Naive thymus-derived CD8-positive, alpha-beta T cell (primary cell): ENCODE measurements around the gene ELP5. TPM values are rescaled to one million over a fixed set of nuclear protein-coding genes. Genes with fewer than 3 reads are reported as not detected.

Experiments used
- ATAC-seq, 2 donors: fragments of 150-1000 bp; cut with Tn5 transposase in 1 of 2; sonication (Bioruptor Pico), chemical (Tn5 transposase) in 1 of 2; 1 replicate in 1 of 2; 2 replicates in 1 of 2; pipeline ENCODE4 v1.10.0; 2021; ENCODE audit warnings: mild to moderate bottlenecking in 2 of 2, moderate library complexity in 2 of 2
- POLR2A ChIA-PET: fragments of 350-600 bp; sonication (Branson Sonifier 250); formaldehyde crosslinking; loops from one replicate; lab custom pipeline; 2021; ENCODE audit warnings: antibody characterized with exemption; lab: Charles Lee
- DNase-seq, 10 donors: peaks; one replicate each; pipeline versions ENCODE4 v3.0.0 to v3.0.0-alpha.2; 2020 to 2022
- H3K27ac Mint-ChIP-seq, 10 donors: one replicate each; pipeline ENCODE4 v1.8.0; 2020 to 2022; ENCODE audit warnings: mild to moderate bottlenecking in 10 of 10, mixed read lengths in 10 of 10, moderate library complexity in 4 of 10, inconsistent platforms in 1 of 10
- H3K27me3 Mint-ChIP-seq, 5 donors: one replicate each; pipeline ENCODE4 v1.8.0; 2021 to 2022; ENCODE audit warnings: mixed read lengths in 5 of 5
- H3K36me3 Mint-ChIP-seq, 3 donors: one replicate each; pipeline ENCODE4 v1.8.0; 2020 to 2022; ENCODE audit warnings: mixed read lengths in 3 of 3, mild to moderate bottlenecking in 2 of 3, inconsistent platforms in 1 of 3
- H3K4me1 Mint-ChIP-seq, 4 donors: one replicate each; pipeline ENCODE4 v1.8.0; 2021 to 2022; ENCODE audit warnings: mixed read lengths in 4 of 4
- H3K4me3 Mint-ChIP-seq, 10 donors: one replicate each; pipeline ENCODE4 v1.8.0; 2020 to 2022; ENCODE audit warnings: mild to moderate bottlenecking in 10 of 10, mixed read lengths in 10 of 10, moderate library complexity in 6 of 10, inconsistent platforms in 1 of 10
- H3K9me3 Mint-ChIP-seq, 9 donors: one replicate each; pipeline ENCODE4 v1.8.0; 2020 to 2022; ENCODE audit warnings: mixed read lengths in 9 of 9, mild to moderate bottlenecking in 3 of 9, inconsistent platforms in 1 of 9, moderate library complexity in 1 of 9
- polyA plus RNA-seq, 3 donors: library from polyadenylated mRNA; unstranded; fragments of 300-500 nt; fragmentation: Illumina TruSeq; gene quantifications; one replicate each; pipeline ENCODE4 v1.2.3, GENCODE V29; 2021
- total RNA-seq, 8 experiments: library from RNA in 2 of 8; stranded (reverse) in 2 of 8; gene quantifications; one replicate each; pipeline ENCODE4 v1.2.3 and lab custom pipeline; 2021 to 2026

Gene ELP5
- total and polyA plus RNA-seq, 5 experiments from 2014 or later = 35.1 to 94.0 (median 55.5) TPM

DNA sequence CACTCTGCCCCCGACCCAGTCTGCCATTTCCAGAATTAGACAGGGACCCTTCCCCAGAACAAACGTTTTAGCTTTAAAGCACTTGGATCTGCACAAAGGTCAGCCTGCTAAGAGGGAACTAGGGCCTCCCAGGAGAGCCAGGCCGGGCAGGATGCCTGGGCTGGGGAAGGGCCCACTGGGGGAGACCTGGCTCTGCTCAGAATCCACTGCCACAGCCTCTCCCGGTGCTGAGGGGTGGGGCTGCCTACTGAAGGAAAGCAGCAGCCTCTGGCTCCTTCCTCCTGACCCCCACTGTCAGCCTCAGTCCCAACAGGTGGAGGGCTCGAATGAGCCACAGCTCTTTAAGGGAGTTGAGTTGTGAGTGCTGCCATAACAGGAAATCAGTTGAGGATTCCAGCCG, 40.7 kb downstream of the ELP5 start:
- ATAC-seq (no peak), DNase-seq (no peak)
- H3K4me1 Mint-ChIP-seq = peaks cover 10 to 24% (median 20%) of the 10 kb centered on the region in 4 donors
- H3K36me3 Mint-ChIP-seq = no peaks in the 10 kb centered on the region
- H3K27me3 Mint-ChIP-seq = peaks cover 0 to 18% (median 4%) of the 10 kb centered on the region in 5 donors
- H3K27ac Mint-ChIP-seq = peak overlapping the region in 1 of 10 donors; percentile 44
- no peaks in the 10 kb centered on the region for H3K9me3 Mint-ChIP-seq
- peak overlapping the region in 6 of 10 donors; percentile 6 to 67 (median 40) for H3K4me3 Mint-ChIP-seq
- POLR2A ChIA-PET = interaction anchor here (0.5 to 1.3 kb wide), 5 partner anchors 15 to 108 kb away, joined by 3 to 6 read pairs (median 3); partner anchors contain the start of genes GABARAP and PHF23

DNA sequence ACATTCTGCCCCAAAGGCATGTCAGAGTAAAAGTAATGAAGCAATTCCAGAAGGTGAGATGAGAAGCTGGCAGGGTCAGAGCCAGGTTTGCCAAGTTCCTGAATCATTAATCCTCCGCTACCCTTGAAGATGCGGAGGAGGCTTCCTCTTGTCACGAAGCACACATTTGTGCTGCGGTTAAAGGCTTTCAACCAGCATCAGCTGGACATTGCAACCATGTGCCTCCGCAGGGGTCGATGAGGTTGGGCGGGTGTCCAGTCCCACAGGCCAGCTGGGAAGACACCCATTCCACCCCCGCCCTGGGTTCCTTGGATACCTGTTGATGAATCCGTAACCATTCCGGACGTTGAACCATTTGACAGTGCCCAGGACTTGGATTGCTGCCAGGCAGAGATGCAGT, 41.1 kb downstream of the ELP5 start:
- peak overlapping the region in 9 of 10 donors; percentile 12 to 72 (median 68) for H3K4me3 Mint-ChIP-seq
- H3K27ac Mint-ChIP-seq = peak overlapping the region in 3 of 10 donors; percentile 51 to 56 (median 54)
- DNase-seq = peak in 1 of 10 donors; percentile 47
- H3K4me1 Mint-ChIP-seq = peaks cover 10 to 24% (median 20%) of the 10 kb centered on the region in 4 donors
- no peaks in the 10 kb centered on the region for H3K36me3 Mint-ChIP-seq
- no peaks in the 10 kb centered on the region for H3K9me3 Mint-ChIP-seq
- no peak for ATAC-seq
- POLR2A ChIA-PET = interaction anchor here (0.5 to 1.3 kb wide), 6 partner anchors 9 to 107 kb away, joined by 3 to 6 read pairs (median 4); partner anchors contain the start of genes GABARAP and PHF23
- H3K27me3 Mint-ChIP-seq = peaks cover 0 to 16% (median 4%) of the 10 kb centered on the region in 5 donors

- Mint-ChIP-seq H3K4me1 (peaks cover 10 to 24% (median 20%) of the 10 kb centered on the region in 4 donors), H3K27ac (peak overlapping the region in 4 of 10 donors; percentile 2 to 63 (median 52)), H3K4me3 (peak overlapping the region; percentile 56 to 86 (median 68)), H3K27me3 (peaks cover 0 to 16% (median 4%) of the 10 kb centered on the region in 5 donors), H3K9me3 (no peaks in the 10 kb centered on the region), H3K36me3 (no peaks in the 10 kb centered on the region)
- peak; percentile 16 to 41 for ATAC-seq
- DNase-seq = peak in 4 of 10 donors; percentile 21 to 70 (median 34)
- POLR2A ChIA-PET = interaction anchor here (0.9 to 1.3 kb wide), 4 partner anchors 9 to 55 kb away, joined by 4 to 6 read pairs (median 6); partner anchors contain the start of genes GABARAP and PHF23
Measured at GRCh38 chr17:7293816-7294613, 42.0 kb downstream of the ELP5 start.

GRCh38 chr17:7294614-7295153, 42.7 kb downstream of the ELP5 start, which contains the start of gene YBX2:
Gene YBX2 (minus strand): TSS chr17:7294639. CDS start chr17:7294500, 139 bp downstream.
- POLR2A ChIA-PET = no interaction called here
- Mint-ChIP-seq H3K4me3 (peak within 1 kb of the TSS; percentile 75 to 96 (median 86)), H3K27me3 (peaks cover 0 to 17% (median 4%) of the 10 kb centered on the region in 5 donors), H3K27ac (peak within 1 kb of the TSS in 6 of 10 donors; percentile 51 to 87 (median 63)), H3K4me1 (peaks cover 10 to 24% (median 20%) of the 10 kb centered on the region in 4 donors), H3K36me3 (no peaks in the 10 kb centered on the region), H3K9me3 (no peaks in the 10 kb centered on the region)
- ATAC-seq (peak; percentile 76), DNase-seq (peak; percentile 59 to 84 (median 62))

DNA sequence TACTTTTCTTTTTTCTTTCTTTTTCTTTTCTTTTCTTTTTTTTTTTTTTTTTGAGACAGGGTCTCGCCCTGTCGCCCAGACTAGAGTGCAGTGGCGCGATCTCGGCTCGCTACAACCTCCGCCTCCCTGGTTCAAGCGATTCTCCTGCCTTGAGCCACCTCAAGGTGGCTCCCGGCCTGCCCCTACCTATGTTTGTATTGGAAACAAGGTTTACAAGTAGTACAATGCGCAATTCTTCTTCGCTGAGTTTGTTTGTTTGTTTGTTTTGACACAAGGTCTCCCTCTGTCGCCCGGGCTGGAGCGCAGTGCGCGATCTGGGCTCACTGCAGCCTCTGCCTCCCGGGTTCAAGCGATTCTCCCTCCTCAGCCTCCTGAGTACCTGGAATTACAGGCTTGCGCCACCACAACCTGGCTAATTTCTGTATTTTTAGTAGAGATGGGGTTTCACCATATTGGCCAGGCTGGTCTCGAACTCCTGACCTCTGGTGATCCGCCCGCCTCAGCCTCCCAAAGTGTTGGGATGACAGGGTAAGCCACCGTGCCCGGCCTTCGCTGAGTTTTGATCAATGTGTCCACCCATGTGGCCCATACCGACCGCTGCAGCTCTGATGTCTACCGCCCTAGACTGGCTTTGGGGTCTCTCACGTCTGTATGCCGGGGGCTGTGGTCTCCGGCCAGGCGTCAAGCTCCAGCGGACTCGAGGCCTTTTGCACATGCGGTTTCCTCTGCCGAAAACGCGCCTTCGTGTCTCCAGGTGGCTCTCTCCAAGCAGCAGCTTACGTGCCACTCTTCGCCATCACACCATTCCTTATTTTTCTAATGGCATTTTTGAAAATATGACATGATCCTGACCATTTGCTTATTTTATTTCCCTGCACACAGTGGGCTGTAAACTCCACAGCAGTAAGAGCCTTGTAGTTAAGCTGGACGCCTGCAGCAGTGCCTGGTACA, 43.5 kb downstream of the ELP5 start:
- peak; percentile 10 to 24 for ATAC-seq
- Mint-ChIP-seq H3K9me3 (no peaks in the 10 kb centered on the region), H3K27me3 (peaks cover 0 to 19% (median 7%) of the 10 kb centered on the region in 5 donors), H3K27ac (peak overlapping the region in 4 of 10 donors; percentile 54 to 87 (median 68)), H3K4me3 (peak overlapping the region; percentile 75 to 96 (median 86)), H3K4me1 (peaks cover 10 to 24% (median 20%) of the 10 kb centered on the region in 4 donors), H3K36me3 (no peaks in the 10 kb centered on the region)
- POLR2A ChIA-PET = interaction anchor here (0.6 to 2.0 kb wide), 14 partner anchors 8 to 250 kb away, joined by 3 to 12 read pairs (median 6); partner anchors contain the start of genes ACAP1, NEURL4 and SLC2A4
- no peak for DNase-seq

GRCh38 chr17:7296189-7296861, 44.3 kb downstream of the ELP5 start:
- Mint-ChIP-seq H3K27me3 (peaks cover 0 to 19% (median 7%) of the 10 kb centered on the region in 5 donors), H3K27ac (peak overlapping the region in 2 of 10 donors; percentile 46 to 67), H3K4me1 (peaks cover 10 to 24% (median 20%) of the 10 kb centered on the region in 4 donors), H3K4me3 (peak overlapping the region; percentile 16 to 96 (median 83)), H3K36me3 (no peaks in the 10 kb centered on the region), H3K9me3 (no peaks in the 10 kb centered on the region)
- POLR2A ChIA-PET = interaction anchor here (0.6 to 2.0 kb wide), 17 partner anchors 9 to 250 kb away, joined by 3 to 12 read pairs (median 6); partner anchors contain the start of genes ACAP1, NEURL4 and SLC2A4
- DNase-seq = peak; percentile 30 to 74 (median 58)
- peak; percentile 11 to 21 for ATAC-seq

DNA sequence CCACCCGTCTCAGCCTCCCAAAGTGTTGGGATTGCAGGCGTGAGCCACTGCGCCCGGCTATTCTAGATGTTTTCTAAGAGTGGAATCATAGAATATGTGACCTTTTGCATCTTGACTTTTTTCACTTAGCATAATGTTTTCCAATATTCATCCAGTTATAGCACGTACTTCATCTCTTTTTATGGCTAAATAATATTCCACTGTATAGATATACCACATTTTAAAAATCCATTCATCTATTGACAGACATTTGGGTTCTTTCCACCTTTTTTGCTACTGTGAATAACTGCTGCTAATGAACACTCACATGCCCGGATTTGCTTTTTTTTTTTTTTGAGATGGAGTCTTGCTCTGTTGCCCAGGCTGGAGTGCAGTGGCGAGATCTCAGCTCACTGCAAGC, 52.2 kb downstream of the ELP5 start:
- Mint-ChIP-seq H3K27me3 (peaks cover 0 to 4% (median 3%) of the 10 kb centered on the region in 5 donors), H3K36me3 (peaks cover 2 to 8% (median 6%) of the 10 kb centered on the region in 3 donors), H3K9me3 (no peaks in the 10 kb centered on the region), H3K4me3 (peak overlapping the region in 1 of 10 donors; percentile 28), H3K27ac (peak overlapping the region in 2 of 10 donors; percentile 13 to 57), H3K4me1 (peaks cover 5 to 14% (median 9%) of the 10 kb centered on the region in 4 donors)
- POLR2A ChIA-PET = no interaction called here
- no peak for ATAC-seq
- no peak for DNase-seq

GRCh38 chr17:7306911-7307685, 55.1 kb downstream of the ELP5 start, which contains the start of gene EIF5A:
Gene EIF5A (plus strand): TSS chr17:7307628. CDS start chr17:7309636, 2,008 bp downstream.
- peak; percentile 98 to 100 (median 100) for DNase-seq
- Mint-ChIP-seq H3K27ac (peak within 1 kb of the TSS; percentile 96 to 100 (median 99)), H3K36me3 (peaks cover 17 to 36% (median 24%) of the 10 kb centered on the region in 3 donors), H3K27me3 (peaks cover 0 to 4% (median 0%) of the 10 kb centered on the region in 5 donors), H3K4me3 (peak within 1 kb of the TSS; percentile 90 to 99 (median 96)), H3K9me3 (no peaks in the 10 kb centered on the region), H3K4me1 (peaks cover 23 to 40% (median 37%) of the 10 kb centered on the region in 4 donors)
- POLR2A ChIA-PET = interaction anchor here (0.7 to 14.2 kb wide), 4 partner anchors 8 to 852 kb away, joined by 4 to 168 read pairs (median 10); partner anchors contain the start of genes ACAP1, GPS2 and NEURL4
- peak; percentile 68 to 70 for ATAC-seq

DNA sequence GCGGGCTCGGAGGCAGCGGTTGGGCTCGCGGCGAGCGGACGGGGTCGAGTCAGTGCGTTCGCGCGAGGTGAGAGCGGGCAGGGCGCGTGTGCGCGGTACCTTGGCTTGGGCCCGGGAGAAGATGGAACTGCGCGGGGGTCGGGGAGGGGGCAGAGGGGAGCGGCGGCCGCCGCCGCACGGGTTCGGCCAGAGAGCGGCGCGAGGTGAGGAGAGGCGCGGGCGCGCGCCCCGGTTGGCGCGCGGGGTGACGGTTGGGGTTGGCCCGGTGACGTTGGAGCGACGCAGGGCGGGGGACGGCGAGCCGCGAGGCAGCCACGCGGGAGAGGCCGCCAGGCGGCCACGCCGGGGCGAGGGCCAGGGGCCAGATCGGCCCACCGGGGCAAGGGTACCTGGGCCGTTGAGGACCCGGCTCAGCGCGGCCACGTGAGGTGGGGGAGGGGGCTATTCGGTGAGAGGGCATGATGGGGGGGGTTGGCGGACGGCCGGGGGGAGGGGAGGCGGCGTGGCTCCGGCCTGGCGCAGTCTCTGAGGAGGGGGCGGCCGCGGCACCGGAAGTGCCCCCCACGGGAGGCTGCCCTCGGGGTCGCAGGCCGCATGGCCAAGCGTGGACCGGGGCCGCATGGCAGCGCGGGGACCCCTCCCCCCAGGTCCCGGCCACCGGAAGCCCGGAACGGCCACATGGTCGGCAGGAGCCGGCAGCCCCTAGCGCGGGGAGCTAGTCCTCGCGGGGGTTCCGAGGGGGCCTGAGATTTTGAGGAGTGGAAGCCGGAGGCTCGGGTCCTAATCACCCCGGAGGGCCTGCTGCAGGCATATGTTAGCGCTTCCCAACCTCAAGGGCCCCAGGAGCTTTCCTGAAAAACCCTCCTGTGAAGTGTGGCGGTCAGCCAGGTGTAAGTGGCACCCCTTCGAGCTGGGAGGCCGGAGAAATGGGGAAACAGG, 55.9 kb downstream of the ELP5 start:
- Mint-ChIP-seq H3K9me3 (no peaks in the 10 kb centered on the region), H3K4me3 (peak overlapping the region; percentile 90 to 99 (median 96)), H3K36me3 (peaks cover 17 to 45% (median 24%) of the 10 kb centered on the region in 3 donors), H3K27me3 (peaks cover 0 to 4% (median 0%) of the 10 kb centered on the region in 5 donors), H3K4me1 (peaks cover 25 to 49% (median 45%) of the 10 kb centered on the region in 4 donors), H3K27ac (peak overlapping the region; percentile 96 to 100 (median 99))
- ATAC-seq (peak; percentile 2 to 4), DNase-seq (peak in 9 of 10 donors; percentile 41 to 81 (median 62))
- POLR2A ChIA-PET = interaction anchor here (0.6 to 14.2 kb wide), 18 partner anchors 12 to 378 kb away, joined by 3 to 168 read pairs (median 4); partner anchors contain the start of genes ACAP1, NEURL4, PHF23 and PLSCR3
